ENCODE data around the gene HFM1. TPM values are rescaled to one million over a fixed set of nuclear protein-coding genes. Genes with fewer than 3 reads are reported as not detected.
A peak's percentile ranks its signal among the peaks of the same experiment; 100 is the strongest.

The HFM1 gene
- polyA plus RNA-seq, 1 of the 3 experiments (the other 2 are of a cell fraction), result 0.10 TPM

DNA sequence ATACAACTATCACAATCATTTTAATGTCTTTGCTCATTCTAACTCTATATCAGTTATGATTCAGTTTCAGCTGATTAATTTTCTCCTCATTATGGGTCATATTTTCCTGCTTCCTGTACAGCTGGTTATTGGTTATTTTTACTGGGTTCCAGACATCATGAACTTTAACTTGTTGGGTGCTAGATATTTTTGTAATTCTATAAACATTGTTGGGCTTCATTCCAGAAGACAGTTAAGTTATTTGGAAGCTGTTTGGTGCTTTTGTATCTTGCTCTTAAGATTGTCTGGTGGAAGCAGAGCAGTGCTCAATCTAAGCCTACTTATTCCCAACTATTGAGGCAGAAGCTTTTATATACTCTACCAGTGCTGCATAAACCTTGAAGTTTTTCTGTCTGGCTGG is 34.4 kb upstream of the HFM1 start (continued):
- TF ChIP-seq RAD21 (IDR thresholded peaks at IDR 0.05; ENCODE audit: low read length) (no peak), ELF1 (IDR thresholded peaks at IDR 0.05) (no peak), GATA2 (CRISPR knock-in tag; IDR thresholded peaks at IDR 0.05) (no peak), JUND (IDR thresholded peaks at IDR 0.05) (no peak), YY1 (IDR thresholded peaks at IDR 0.05; ENCODE audit: low read depth) (no peak), FOXJ3 (CRISPR knock-in tag; IDR thresholded peaks at IDR 0.05) (no peak)

DNA sequence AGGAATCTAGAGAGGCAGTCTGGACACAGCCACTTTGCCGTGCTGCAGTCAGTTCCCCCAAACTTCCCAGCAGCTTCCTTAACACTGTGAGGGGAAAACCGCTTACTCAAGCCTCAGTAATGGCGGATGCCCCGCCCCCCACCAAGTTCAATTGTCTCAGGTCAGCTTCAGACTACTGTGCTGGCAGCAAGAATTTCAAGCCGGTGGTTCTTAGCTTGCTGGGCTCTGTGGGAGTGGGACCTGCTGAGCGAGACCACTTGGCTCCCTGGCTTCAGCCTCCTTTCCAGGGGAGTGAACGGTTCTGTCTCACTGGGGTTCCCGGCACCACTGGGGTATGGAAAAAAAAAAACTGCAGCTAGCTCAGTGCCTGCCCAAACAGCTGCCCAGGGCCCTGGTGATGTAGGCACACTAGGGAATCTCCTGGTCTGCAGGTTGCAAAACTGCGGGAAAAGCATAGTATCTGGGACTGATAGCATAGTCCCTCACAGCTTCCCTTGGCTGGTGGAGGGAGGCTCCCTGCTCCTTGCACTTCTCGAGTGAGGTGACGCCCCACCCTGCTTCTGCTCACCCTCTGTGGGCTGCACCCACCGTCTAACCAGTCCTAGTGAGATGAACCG is 23.7 kb upstream of the HFM1 start:
- H3F3A ChIP-seq (replicated peaks; ENCODE audit: insufficient read depth), result no peaks in the 10 kb centered on the region
- POLR2A ChIA-PET, result no interaction called here
- H3K4me2 ChIP-seq, result no peak overlapping the region
- no peaks in the 10 kb centered on the region; the same call in 1 of the 2 replicates for H3K27me3 ChIP-seq (ENCODE audit: insufficient read depth)
- H2AFZ ChIP-seq (ENCODE audit: low read depth), result no peak overlapping the region
- H3K4me3 ChIP-seq (ENCODE audit: low read depth in 2 of 2, low read length in 1 of 2), result peak overlapping the region in 1 of 2 experiments; percentile 25; a peak in 3 of 4 replicates
- no peaks in the 10 kb centered on the region for H4K20me1 ChIP-seq (ENCODE audit: insufficient read depth)
- no peak for DNase-seq
- H3K4me1 ChIP-seq (ENCODE audit: control insufficient read depth in 1 of 2, insufficient read depth in 2 of 2, low read depth in 1 of 2, low read length in 1 of 2), result peaks cover 0 to 2% of the 10 kb centered on the region in 2 experiments; a peak in 1 of 4 replicates
- no peak overlapping the region for H3K27ac ChIP-seq (ENCODE audit: low read depth in 2 of 2, low read length in 1 of 2)
- no peaks in the 10 kb centered on the region for H3K36me3 ChIP-seq (replicated peaks in 1 of 2; ENCODE audit: control insufficient read depth in 1 of 2, insufficient read depth in 2 of 2, low read length in 1 of 2)
- no peaks in the 10 kb centered on the region for H3K79me2 ChIP-seq (ENCODE audit: insufficient read depth)
- CTCF ChIA-PET, result interaction anchor here (1.1 to 1.2 kb wide), 3 partner anchors 10 to 262 kb away, joined by 3 to 5 read pairs (median 3); no protein-coding TSS in a partner anchor
- H3K9me2 ChIP-seq, result no peaks in the 10 kb centered on the region
- no peaks in the 10 kb centered on the region for H3K9me3 ChIP-seq
- H3K9ac ChIP-seq, result no peak overlapping the region
- WGBS (ENCODE audit: low lambda C conversion rate), result 0% methylated on average over 8 of the region's 13 CpGs
- no peak for TF ChIP-seq TEAD4 (IDR thresholded peaks at IDR 0.05; ENCODE audit: borderline replicate concordance, insufficient read depth)
- TF ChIP-seq CHD2 (IDR thresholded peaks at IDR 0.05; ENCODE audit: low read length, partially characterized antibody), result no peak
- TF ChIP-seq, protein P1, sequence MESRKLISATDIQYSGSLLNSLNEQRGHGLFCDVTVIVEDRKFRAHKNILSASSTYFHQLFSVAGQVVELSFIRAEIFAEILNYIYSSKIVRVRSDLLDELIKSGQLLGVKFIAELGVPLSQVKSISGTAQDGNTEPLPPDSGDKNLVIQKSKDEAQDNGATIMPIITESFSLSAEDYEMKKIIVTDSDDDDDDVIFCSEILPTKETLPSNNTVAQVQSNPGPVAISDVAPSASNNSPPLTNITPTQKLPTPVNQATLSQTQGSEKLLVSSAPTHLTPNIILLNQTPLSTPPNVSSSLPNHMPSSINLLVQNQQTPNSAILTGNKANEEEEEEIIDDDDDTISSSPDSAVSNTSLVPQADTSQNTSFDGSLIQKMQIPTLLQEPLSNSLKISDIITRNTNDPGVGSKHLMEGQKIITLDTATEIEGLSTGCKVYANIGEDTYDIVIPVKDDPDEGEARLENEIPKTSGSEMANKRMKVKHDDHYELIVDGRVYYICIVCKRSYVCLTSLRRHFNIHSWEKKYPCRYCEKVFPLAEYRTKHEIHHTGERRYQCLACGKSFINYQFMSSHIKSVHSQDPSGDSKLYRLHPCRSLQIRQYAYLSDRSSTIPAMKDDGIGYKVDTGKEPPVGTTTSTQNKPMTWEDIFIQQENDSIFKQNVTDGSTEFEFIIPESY (IDR thresholded peaks at IDR 0.05; ENCODE audit: borderline replicate concordance, low read depth), result no peak
- no peak for TF ChIP-seq SMC3 (IDR thresholded peaks at IDR 0.05; ENCODE audit: low read depth, low read length)
- TF ChIP-seq, protein P2, sequence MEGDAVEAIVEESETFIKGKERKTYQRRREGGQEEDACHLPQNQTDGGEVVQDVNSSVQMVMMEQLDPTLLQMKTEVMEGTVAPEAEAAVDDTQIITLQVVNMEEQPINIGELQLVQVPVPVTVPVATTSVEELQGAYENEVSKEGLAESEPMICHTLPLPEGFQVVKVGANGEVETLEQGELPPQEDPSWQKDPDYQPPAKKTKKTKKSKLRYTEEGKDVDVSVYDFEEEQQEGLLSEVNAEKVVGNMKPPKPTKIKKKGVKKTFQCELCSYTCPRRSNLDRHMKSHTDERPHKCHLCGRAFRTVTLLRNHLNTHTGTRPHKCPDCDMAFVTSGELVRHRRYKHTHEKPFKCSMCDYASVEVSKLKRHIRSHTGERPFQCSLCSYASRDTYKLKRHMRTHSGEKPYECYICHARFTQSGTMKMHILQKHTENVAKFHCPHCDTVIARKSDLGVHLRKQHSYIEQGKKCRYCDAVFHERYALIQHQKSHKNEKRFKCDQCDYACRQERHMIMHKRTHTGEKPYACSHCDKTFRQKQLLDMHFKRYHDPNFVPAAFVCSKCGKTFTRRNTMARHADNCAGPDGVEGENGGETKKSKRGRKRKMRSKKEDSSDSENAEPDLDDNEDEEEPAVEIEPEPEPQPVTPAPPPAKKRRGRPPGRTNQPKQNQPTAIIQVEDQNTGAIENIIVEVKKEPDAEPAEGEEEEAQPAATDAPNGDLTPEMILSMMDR (IDR thresholded peaks at IDR 0.05), result no peak
- no peak for TF ChIP-seq MXI1 (IDR thresholded peaks at IDR 0.05; ENCODE audit: low read depth, low read length)
- no peak for TF ChIP-seq EZH2phosphoT487 (IDR thresholded peaks at IDR 0.05; ENCODE audit: borderline replicate concordance, low read depth)
- TF ChIP-seq, protein P3, sequence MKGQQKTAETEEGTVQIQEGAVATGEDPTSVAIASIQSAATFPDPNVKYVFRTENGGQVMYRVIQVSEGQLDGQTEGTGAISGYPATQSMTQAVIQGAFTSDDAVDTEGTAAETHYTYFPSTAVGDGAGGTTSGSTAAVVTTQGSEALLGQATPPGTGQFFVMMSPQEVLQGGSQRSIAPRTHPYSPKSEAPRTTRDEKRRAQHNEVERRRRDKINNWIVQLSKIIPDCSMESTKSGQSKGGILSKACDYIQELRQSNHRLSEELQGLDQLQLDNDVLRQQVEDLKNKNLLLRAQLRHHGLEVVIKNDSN (IDR thresholded peaks at IDR 0.05; ENCODE audit: borderline replicate concordance, low read depth), result no peak
- TF ChIP-seq, protein P4, sequence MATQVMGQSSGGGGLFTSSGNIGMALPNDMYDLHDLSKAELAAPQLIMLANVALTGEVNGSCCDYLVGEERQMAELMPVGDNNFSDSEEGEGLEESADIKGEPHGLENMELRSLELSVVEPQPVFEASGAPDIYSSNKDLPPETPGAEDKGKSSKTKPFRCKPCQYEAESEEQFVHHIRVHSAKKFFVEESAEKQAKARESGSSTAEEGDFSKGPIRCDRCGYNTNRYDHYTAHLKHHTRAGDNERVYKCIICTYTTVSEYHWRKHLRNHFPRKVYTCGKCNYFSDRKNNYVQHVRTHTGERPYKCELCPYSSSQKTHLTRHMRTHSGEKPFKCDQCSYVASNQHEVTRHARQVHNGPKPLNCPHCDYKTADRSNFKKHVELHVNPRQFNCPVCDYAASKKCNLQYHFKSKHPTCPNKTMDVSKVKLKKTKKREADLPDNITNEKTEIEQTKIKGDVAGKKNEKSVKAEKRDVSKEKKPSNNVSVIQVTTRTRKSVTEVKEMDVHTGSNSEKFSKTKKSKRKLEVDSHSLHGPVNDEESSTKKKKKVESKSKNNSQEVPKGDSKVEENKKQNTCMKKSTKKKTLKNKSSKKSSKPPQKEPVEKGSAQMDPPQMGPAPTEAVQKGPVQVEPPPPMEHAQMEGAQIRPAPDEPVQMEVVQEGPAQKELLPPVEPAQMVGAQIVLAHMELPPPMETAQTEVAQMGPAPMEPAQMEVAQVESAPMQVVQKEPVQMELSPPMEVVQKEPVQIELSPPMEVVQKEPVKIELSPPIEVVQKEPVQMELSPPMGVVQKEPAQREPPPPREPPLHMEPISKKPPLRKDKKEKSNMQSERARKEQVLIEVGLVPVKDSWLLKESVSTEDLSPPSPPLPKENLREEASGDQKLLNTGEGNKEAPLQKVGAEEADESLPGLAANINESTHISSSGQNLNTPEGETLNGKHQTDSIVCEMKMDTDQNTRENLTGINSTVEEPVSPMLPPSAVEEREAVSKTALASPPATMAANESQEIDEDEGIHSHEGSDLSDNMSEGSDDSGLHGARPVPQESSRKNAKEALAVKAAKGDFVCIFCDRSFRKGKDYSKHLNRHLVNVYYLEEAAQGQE (IDR thresholded peaks at IDR 0.05; ENCODE audit: low read depth, low read length), result no peak
- no peak for TF ChIP-seq NFIC (IDR thresholded peaks at IDR 0.05; ENCODE audit: borderline replicate concordance)
- TF ChIP-seq, protein P5, sequence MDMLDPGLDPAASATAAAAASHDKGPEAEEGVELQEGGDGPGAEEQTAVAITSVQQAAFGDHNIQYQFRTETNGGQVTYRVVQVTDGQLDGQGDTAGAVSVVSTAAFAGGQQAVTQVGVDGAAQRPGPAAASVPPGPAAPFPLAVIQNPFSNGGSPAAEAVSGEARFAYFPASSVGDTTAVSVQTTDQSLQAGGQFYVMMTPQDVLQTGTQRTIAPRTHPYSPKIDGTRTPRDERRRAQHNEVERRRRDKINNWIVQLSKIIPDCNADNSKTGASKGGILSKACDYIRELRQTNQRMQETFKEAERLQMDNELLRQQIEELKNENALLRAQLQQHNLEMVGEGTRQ (IDR thresholded peaks at IDR 0.05; ENCODE audit: borderline replicate concordance, low read depth, low read length), result no peak
- TF ChIP-seq RFX5 (IDR thresholded peaks at IDR 0.05; ENCODE audit: low read length), result no peak
- TF ChIP-seq JUND (IDR thresholded peaks at IDR 0.05), result no peak
- no peak for TF ChIP-seq TCF12 (IDR thresholded peaks at IDR 0.05)
- TF ChIP-seq SIN3A (IDR thresholded peaks at IDR 0.05; ENCODE audit: borderline replicate concordance, low read depth, low read length), result no peak
- TF ChIP-seq, protein P6, sequence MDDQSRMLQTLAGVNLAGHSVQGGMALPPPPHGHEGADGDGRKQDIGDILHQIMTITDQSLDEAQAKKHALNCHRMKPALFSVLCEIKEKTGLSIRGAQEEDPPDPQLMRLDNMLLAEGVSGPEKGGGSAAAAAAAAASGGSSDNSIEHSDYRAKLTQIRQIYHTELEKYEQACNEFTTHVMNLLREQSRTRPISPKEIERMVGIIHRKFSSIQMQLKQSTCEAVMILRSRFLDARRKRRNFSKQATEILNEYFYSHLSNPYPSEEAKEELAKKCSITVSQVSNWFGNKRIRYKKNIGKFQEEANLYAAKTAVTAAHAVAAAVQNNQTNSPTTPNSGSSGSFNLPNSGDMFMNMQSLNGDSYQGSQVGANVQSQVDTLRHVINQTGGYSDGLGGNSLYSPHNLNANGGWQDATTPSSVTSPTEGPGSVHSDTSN (IDR thresholded peaks at IDR 0.05), result no peak
- no peak for TF ChIP-seq FOXM1 (IDR thresholded peaks at IDR 0.05; ENCODE audit: low read depth)
